ENCODE results near the gene IFFO2.

IFFO2 gene

GRCh38 chr1:18934205-18935000, 22.1 kb downstream of the IFFO2 start:
- DNase-seq, result peak; percentile 81

DNA sequence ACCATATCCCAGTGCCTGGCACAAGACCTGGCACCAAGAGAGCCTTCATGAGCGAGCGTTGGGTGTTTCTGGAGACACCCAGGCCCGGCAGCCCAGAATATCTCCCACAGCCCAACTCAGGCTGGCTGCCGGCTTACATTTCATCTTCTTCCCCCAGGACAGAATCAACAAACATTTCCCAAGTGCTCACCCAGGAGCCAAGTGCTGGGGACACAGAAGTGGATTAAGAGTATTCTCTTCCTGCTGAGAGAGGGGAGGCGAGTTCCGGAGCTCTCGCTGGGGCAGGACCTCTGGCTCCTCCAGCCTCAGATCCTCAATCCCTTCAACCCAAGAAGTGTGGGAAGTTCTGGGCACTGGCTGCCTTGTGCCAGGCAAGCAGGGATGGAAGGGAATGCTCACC, 23.6 kb downstream of the IFFO2 start:
- no peak for DNase-seq

DNA sequence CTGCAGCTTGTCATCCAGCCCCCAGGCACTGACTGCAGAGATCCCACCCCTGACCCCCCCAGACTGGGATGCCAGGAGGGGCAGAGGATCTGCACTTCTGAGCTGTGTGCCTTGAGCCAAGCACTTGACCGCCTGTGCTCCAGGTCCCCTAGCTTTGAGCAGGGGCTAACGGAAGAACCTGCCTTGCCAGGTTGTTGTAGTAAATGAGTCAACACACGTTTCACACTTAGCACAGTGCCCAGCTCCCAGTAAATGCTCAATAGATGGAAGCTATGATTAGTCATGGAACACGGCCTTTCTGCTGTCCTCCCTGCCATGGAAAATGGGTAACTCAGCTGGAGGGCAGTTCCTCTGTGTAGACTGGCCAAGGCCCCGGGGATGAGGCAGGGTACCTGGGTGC, 24.1 kb downstream of the IFFO2 start:
- no peak for DNase-seq

DNA sequence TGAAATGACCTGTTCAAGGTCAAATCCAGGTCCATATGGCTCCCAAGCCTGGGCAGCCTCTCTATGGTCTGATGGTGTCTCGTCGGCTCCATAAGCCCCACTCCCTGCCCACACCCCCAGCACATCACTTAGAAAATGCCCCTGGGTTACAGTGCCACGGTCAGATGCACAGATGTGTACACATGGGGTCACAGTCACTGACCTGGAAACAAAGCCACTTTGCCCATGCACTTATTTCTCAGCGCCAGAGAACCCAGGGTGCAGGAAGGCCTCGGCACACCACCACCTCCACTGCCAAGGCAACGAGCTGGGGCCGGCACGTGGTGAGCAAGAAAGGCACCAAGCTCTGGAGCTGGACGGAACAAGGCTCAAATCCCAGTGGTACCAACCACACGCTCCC, 24.7 kb downstream of the IFFO2 start:
- DNase-seq, result no peak

DNA sequence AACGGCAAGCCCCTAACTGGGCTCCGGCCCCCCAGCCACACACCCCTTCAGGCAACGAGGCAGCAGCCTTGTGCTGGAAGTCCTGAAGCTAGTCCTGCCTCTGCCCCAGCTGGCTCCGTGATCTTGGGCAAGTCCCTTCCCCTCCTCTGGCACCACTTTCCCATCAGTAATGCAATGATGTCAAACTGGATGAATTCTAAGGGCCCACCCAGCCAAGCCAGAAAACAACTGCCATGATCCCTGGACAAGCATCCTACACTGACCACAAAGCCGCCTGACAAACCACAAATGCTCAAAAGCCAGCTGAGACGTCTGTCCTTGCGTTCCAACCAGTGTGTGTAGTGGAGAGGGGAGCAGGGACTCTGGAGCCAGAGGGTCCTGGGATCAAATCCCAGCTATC, 26.8 kb downstream of the IFFO2 start:
- no peak for DNase-seq

- no peak for DNase-seq
Measured at GRCh38 chr1:18928985-18929384, 27.5 kb downstream of the IFFO2 start.

GRCh38 chr1:18928406-18928805, 28.1 kb downstream of the IFFO2 start:
- DNase-seq, result no peak

DNA sequence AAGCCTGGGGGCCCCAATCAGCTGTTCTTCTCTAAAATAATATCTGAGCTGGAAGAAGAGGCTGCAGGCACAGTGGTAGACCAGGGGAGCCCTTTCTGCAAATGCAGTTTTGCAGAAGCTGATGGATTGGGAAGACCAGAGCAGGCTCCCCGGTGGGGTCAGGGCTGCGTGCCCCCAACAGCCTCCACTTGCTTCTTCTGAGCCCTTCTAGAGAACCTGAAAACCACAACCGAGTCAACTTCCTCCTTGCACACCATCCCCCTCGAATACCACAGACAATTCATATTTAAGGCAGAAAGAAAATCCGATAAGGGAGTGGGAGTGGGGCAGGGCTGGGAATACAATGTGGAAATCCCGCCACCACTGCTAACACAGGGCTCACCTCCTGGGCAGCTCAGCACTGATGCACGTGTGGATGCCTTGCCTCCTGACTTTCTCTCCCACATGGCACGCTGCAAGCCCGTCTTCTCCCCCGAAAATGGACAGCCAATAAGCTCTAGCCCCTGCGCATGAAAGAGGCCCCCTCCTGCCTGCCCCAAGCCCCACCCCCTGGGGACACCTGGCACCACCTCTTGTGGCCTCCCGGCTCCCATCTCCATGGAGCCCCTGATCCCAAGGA, 28.7 kb downstream of the IFFO2 start:
- no peak for DNase-seq

- no peak for DNase-seq
Measured at GRCh38 chr1:18927082-18927653, 29.3 kb downstream of the IFFO2 start.

- no peak for DNase-seq
Measured at GRCh38 chr1:18926315-18927081, 30.0 kb downstream of the IFFO2 start.

GRCh38 chr1:18925279-18925678, 31.2 kb downstream of the IFFO2 start:
- no peak for DNase-seq

DNA sequence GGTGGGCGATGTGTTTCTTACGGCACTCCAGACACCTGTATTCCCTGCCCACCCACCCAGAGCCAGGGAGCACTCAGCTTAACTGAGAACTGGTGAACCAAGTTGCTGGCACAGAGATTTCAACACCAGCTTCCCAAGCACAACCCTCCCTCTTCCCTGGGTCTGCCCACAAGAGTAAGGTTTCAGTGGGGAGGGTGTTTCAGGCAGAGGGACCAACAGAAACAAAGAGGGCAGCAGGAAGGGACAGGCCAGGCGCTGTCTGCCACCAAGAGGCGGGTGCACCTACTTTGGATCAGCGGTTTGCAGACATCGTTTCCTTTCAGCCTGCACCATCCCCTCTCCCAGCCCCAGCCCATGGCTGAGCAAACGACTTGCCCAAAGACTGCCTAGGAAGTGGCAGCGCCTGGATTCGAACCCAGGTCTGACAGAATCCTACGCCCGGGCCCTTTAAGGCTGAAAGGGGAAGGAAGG, 32.2 kb downstream of the IFFO2 start:
- peak; percentile 51 for DNase-seq

DNA sequence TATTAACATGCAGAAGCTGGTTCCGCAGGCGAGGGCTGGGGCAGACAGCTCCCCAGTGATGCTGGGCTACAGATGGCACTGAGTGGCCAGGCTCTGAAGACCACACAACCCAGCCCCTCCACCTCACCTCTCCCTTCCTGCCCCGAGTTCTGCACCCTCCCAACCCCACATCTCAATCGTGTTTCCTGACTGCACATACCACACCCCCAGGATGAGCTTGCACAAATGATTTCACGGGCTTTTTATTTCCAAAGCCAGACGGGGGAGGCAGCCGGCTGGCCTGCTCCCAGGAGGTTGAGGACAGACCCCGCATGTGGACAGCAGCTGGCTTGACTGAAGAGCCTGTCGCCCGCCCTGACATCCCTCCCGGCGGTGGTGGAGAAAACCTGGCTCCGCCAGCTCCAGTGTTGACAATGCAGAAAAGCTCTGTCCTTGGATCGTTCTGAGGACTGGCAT, 32.7 kb downstream of the IFFO2 start:
- peak; percentile 60 for DNase-seq

- peak; percentile 22 for DNase-seq
Measured at GRCh38 chr1:18922848-18923755, 33.4 kb downstream of the IFFO2 start.

DNA sequence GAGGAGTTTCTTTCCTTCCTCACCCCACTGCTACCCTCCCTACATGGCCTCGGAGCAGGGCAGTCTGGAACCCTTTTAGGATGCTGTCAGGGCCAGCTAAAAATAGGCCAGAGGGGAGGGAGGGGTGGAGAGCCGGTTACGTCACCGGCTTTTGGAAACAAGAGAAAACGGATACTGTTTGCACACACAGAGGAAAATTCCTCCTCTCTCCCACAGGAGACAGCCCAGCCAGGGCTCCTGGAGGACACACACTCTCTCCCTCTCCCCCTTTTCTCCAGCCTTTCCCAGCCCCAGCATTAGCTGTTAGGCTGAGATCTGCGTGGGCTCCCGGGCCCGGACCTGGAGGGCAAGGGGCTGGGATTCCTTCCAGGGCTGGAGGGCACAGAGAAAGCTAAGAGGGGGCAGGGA, 34.2 kb downstream of the IFFO2 start:
- peak; percentile 59 for DNase-seq

DNA sequence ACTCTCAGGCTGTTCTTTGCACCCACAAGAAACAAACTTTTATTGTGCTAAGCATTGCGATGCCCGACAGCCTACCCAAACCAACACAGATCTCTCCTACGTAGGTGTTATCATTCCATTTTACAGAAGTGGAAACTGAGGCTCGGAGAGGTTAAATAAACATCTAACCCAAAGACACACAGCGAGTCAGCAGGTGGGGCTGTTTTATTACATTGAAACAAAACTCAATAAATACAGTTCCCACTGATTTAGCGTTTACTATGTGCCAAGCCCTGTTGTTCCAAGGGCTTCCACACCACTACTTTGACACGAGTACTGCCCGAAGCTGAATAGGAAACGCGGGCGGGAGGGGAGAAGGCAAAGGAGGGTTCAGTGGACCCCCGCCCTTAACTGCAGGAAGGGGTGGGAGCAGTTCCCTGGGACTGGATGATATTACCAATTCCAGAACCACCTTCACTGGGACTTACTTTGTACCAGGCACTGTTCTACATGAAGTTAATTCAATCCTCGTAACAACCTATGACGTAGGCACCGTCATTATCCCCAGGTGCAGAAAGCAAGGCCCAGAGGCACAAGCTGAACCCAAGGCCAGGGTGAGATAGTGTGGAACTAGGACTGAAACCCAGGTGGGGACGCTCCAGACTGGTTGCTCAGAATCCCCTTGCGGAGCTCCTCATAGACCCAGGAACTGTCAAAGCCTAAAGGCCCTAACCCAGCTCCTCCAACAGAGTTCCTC, 34.8 kb downstream of the IFFO2 start:
- no peak for DNase-seq

DNA sequence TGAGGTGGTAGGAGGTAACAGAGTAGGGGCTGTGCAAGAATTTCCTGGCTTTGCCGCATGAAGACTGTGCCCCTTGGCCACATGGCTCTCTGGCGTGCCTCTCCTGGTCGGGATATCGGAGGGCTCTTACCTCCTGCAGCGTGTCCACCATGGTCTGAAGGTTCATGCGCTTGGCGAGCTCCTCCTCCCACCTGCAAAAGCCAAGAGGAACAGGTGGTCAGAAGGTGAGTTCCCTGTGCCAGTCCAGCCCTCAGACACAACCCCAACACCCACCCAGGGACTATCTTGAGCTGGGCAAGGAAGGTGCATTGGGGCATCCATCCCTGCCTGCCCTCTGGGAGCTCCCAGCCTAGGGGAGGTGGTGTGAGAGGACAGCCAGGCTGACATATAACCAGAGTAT, 35.5 kb downstream of the IFFO2 start:
- no peak for DNase-seq

DNA sequence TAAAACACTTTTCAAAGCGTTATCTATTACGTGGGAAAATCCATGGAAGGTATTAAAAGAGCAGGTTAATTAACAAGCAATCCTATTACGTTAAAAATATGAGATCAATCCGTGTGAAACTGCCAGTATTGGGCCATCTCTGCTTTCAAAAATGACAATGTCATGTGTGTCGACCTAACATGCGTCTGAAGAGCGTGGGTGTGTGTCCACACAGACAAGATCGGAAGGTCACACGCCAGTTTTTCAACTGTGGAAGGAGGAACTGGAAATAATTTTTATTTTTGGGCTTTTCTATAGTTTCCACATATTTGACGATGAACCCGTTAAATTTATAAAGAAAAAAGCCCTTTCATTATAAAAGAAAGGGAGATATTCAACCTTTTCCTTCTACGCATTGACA, 36.5 kb downstream of the IFFO2 start:
- DNase-seq, result no peak

DNA sequence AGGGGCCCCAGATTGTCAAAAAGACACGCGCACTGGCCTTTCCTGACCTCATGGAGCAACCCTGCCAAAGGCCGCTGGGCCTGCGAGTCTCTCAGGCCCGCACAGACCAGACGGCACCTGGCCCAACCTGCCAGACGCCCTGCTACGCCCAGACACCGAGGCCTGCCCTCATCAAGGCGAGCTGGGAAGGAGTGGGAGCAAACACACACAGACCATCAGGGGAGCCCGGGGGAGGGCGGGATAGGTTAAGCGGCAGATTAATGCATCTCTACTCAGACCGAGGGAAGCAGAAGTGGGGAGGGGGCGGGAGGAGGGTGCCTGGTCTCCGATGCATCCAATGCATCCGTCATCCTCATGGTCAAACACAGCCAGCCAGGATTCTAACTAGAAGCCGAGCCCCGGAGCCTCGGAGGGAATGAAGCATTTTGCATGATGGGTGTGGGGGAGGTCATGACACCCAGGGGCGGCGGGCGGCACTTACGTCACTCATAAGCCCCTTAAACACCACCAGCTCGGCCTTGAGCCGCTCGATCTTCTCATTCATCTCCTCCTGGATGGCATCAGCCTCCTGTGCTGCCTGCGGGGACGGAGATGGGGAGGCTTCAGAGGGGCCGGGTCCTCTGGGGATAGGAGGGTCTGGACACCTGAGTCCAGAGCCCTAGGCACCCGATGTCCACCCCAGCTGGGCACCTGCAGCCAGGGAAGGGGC, 37.1 kb downstream of the IFFO2 start:
- no peak for DNase-seq

DNA sequence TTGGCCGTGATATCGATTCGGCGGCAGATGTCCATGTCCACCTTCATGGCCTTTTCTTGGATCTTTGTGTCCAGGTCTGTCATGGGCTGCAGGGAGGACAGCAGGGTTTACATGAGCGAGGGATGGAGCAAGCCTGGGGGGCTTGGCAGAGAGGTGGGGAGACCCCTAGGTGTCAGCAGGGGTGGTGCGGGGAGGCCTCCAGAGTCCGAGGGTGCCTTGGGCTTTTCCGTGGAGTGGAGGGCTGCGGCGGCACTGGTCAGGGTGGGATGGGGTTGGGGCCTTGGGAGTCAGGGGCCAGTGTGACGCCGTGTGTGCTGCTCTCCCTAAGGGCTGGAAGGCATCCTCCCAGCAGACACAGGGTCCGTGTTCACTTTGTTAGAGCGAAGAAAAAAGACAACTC, 38.1 kb downstream of the IFFO2 start:
- no peak for DNase-seq

Data from NCI-H345 (cell line).